RWPE2 (cell line): ENCODE results near the gene CENPN.

ENCODE experiments used
- ATAC-seq: fragments of 200-7000 bp; cut with Tn5 transposase; 3 replicates; pipeline ENCODE4 v1.9.1; 2021; ENCODE audit warnings: low read depth
- DNase-seq: peaks from one replicate; pipeline ENCODE4 v3.0.0-alpha.2; 2020; ENCODE audit warnings: low spot score
- H3K27ac ChIP-seq: fragments of 450-650 bp; 2 replicates; pipeline ENCODE4 v1.5.1; 2017; ENCODE audit warnings: mild to moderate bottlenecking; ENCODE audit not compliant: poor library complexity, severe bottlenecking
- H3K27me3 ChIP-seq: fragments of 250-450 bp; sonication (Bioruptor Pico); 2 replicates; pipeline ENCODE4 v1.5.1; 2021; ENCODE audit warnings: mild to moderate bottlenecking, moderate library complexity; ENCODE audit not compliant: insufficient read depth, poor library complexity, severe bottlenecking
- H3K36me3 ChIP-seq: fragments of 250-450 bp; sonication (Bioruptor Pico); 2 replicates; pipeline ENCODE4 v1.5.1; 2020; ENCODE audit warnings: low read depth, mild to moderate bottlenecking, moderate library complexity
- H3K4me1 ChIP-seq: fragments of 250-450 bp; sonication (Bioruptor Pico); 2 replicates; pipeline ENCODE4 v1.5.1; 2021; ENCODE audit warnings: mild to moderate bottlenecking, moderate library complexity; ENCODE audit not compliant: insufficient read depth, poor library complexity, severe bottlenecking
- H3K4me3 ChIP-seq: fragments of 250-450 bp; sonication (Bioruptor Pico); 2 replicates; pipeline ENCODE4 v1.5.1; 2021; ENCODE audit warnings: mild to moderate bottlenecking, moderate library complexity; ENCODE audit not compliant: severe bottlenecking
- H3K9me3 ChIP-seq: fragments of 250-450 bp; sonication (Bioruptor Pico); 2 replicates; pipeline ENCODE4 v1.5.1; 2021; ENCODE audit warnings: mild to moderate bottlenecking, moderate library complexity; ENCODE audit not compliant: severe bottlenecking
- TF ChIP-seq, protein P1 (sequence below): fragments of 450-650 bp; IDR thresholded peaks from one replicate; pipeline ENCODE4 v1.5.1; 2017; ENCODE audit warnings: mild to moderate bottlenecking, moderate library complexity; ENCODE audit not compliant: poor library complexity, severe bottlenecking

Gene CENPN

DNA sequence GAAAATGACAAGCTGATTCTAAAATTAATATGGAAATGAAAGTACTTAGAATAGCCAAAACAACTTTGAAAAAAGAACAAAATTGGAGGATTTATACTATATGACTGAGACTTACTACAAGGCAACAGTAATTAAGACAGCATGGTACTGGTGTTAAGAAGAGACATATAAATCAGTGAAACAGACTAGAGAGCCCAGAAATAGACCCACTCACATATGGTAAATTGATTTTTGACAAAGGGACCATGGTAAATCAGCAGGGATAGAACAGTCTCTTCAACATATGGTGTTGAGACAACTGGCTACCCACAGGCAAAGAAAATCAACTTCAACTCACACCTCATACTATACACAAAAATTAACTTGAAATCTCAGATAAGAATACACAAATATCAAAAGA is 13.2 kb upstream of the CENPN start:
- H3K4me1 ChIP-seq, result peaks cover 32% of the 10 kb centered on the region
- no peaks in the 10 kb centered on the region for H3K9me3 ChIP-seq
- H3K27me3 ChIP-seq, result no peaks in the 10 kb centered on the region
- DNase-seq (no peak), ATAC-seq (no peak)
- H3K36me3 ChIP-seq, result peaks cover 29% of the 10 kb centered on the region
- H3K4me3 ChIP-seq, result no peak overlapping the region
- peak overlapping the region; percentile 48 for H3K27ac ChIP-seq
- TF ChIP-seq, protein P1, sequence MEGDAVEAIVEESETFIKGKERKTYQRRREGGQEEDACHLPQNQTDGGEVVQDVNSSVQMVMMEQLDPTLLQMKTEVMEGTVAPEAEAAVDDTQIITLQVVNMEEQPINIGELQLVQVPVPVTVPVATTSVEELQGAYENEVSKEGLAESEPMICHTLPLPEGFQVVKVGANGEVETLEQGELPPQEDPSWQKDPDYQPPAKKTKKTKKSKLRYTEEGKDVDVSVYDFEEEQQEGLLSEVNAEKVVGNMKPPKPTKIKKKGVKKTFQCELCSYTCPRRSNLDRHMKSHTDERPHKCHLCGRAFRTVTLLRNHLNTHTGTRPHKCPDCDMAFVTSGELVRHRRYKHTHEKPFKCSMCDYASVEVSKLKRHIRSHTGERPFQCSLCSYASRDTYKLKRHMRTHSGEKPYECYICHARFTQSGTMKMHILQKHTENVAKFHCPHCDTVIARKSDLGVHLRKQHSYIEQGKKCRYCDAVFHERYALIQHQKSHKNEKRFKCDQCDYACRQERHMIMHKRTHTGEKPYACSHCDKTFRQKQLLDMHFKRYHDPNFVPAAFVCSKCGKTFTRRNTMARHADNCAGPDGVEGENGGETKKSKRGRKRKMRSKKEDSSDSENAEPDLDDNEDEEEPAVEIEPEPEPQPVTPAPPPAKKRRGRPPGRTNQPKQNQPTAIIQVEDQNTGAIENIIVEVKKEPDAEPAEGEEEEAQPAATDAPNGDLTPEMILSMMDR, result no peak

DNA sequence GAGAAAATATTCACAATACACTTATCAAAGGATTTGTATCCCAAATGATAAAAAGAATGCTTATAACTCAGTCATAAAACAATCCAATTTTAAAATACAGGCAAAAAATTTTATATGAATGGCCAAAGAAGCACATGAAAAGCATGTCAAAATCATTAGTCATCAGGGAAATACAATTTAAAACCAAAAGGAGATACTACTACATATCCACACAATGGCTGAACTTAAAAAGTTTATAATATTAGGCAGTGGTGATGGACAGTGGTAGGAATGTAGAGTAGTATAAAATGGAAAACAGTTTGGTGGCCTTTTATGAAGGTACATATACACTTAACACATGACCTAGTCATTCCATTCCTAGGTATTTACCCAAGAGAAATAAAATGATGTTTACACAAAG is 12.6 kb upstream of the CENPN start:
- Histone ChIP-seq H3K4me1 (peaks cover 32% of the 10 kb centered on the region), H3K27ac (peak overlapping the region; percentile 48), H3K27me3 (no peaks in the 10 kb centered on the region), H3K36me3 (peaks cover 29% of the 10 kb centered on the region), H3K4me3 (no peak overlapping the region), H3K9me3 (no peaks in the 10 kb centered on the region)
- ATAC-seq (0 out of 3 replicates have a peak, but pooled peaks have one; percentile 9), DNase-seq (no peak)
- TF ChIP-seq, protein P1, result no peak

DNA sequence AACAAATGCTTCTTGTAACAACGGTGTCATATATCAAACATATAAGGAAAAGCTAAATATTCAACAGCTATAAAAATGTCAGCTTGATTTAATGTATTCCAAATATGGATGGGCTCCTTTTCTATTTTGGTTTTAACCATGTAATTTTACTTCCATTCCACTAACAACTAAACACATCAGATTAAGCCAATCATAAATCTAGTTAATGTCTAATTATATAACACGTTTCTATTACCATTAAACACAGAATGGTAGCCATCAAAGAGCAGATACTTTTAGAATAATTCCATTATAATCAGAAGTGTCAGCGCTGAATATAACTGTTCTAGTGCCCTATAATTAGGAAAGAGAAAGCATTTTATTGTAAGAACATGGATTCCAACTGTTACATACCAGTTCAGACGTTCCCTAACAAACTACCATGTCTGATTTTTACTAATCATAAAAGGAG is 10.3 kb upstream of the CENPN start:
- Histone ChIP-seq H3K27me3 (no peaks in the 10 kb centered on the region), H3K4me3 (no peak overlapping the region), H3K9me3 (no peaks in the 10 kb centered on the region), H3K36me3 (peaks cover 31% of the 10 kb centered on the region), H3K27ac (no peak overlapping the region), H3K4me1 (peaks cover 32% of the 10 kb centered on the region)
- ATAC-seq (no peak), DNase-seq (no peak)
- TF ChIP-seq, protein P1, result no peak

DNA sequence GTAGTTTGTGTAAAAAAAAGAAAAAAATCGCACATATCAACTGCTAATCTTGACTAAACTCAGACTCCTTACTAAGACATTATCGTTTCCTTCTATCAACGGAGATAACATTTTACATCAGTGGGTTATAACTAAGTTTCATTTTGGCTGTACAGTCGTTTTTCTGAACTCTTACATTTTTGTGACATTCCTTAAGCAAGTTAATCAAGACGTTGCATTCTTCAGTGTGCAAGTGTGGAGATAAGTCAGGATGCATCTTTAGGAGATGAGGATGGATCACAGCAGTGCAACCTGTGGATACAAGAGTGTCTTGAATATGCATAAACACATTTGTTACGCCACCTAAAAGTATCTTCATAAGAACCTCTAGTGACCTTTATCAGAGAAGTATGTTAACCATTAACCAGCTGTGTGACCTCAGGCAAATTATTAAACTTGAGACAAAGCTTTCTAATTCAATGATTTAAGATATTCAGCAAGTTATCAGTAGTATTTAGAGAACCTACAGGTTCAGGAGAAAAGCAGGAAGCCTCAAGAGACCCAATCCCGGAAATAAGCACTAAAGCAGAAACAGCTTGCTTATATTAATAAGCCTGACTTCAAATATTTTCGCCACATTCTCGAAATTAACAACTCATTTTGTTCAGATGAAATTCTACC is 9.7 kb upstream of the CENPN start:
- ATAC-seq, result no peak
- DNase-seq, result no peak
- peaks cover 32% of the 10 kb centered on the region for H3K4me1 ChIP-seq
- H3K27ac ChIP-seq, result no peak overlapping the region
- no peaks in the 10 kb centered on the region for H3K27me3 ChIP-seq
- TF ChIP-seq, protein P1, result no peak
- H3K4me3 ChIP-seq, result no peak overlapping the region
- H3K36me3 ChIP-seq, result peaks cover 25% of the 10 kb centered on the region
- no peaks in the 10 kb centered on the region for H3K9me3 ChIP-seq

DNA sequence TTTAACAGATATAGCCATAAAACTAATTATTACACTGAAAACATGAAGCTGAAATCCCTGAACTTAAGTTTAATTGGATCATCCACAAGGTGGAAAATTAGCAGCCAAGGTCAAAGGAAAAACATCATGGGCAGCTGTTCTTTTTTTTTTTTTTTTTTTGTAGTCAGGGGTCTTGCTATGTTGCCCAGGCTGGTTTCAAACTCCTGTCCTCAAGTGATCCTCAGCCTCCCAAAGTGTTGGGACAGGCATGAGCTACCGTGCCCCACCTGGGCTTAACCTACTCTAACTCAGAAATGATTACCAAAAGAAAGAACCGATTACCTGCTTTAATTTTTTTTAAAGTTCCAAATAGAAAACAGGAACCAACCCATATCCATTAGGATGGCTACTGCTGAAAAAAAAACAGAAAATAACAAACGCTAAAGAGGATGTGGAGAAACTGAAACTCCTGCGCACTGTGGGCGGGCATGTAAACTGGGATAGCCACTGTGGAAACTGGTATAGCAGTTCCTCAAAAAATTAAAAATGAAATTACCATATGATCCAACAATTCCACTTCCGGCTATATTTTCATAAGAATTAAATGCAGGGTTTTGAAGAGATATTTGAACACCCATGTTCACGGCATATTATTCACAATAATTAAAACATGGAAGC is 8.9 kb upstream of the CENPN start:
- H3K9me3 ChIP-seq, result no peaks in the 10 kb centered on the region
- DNase-seq (no peak), ATAC-seq (no peak)
- no peak overlapping the region for H3K4me3 ChIP-seq
- H3K27ac ChIP-seq, result no peak overlapping the region
- peaks cover 28% of the 10 kb centered on the region for H3K4me1 ChIP-seq
- peaks cover 25% of the 10 kb centered on the region for H3K36me3 ChIP-seq
- no peaks in the 10 kb centered on the region for H3K27me3 ChIP-seq
- TF ChIP-seq, protein P1, result no peak
